Mesenchymal stem cell (in vitro differentiated cells and primary cell): ENCODE results near the gene CPLX1.
"Not testable (repeated sequence)": the region's sequence is repeated elsewhere in the genome, so short reads cannot be mapped to it uniquely, and the experiment has no call there.

Source experiments
- DNase-seq: peaks from one replicate; pipeline ENCODE4 v3.0.0-alpha.2; 2013
- H2AFZ ChIP-seq: one replicate; pipeline ENCODE4 v1.6.1; 2013; ENCODE audit warnings: low read depth, mild to moderate bottlenecking, control low read depth, inconsistent platforms, low read length, moderate library complexity
- H2AK5ac ChIP-seq: 2 replicates; pipeline ENCODE4 v1.6.1; 2013; ENCODE audit warnings: low read length, moderate library complexity, mild to moderate bottlenecking, inconsistent platforms; ENCODE audit not compliant: severe bottlenecking
- H2BK120ac ChIP-seq: one replicate; pipeline ENCODE4 v1.6.1; 2013; ENCODE audit warnings: low read depth, mild to moderate bottlenecking, inconsistent platforms, low read length, moderate library complexity
- H2BK12ac ChIP-seq, 2 experiments: one replicate each; pipeline ENCODE4 v1.6.1; 2013; ENCODE audit warnings: inconsistent platforms in 2 of 2, low read length in 2 of 2, mild to moderate bottlenecking in 2 of 2, moderate library complexity in 2 of 2, control low read depth in 1 of 2
- H2BK15ac ChIP-seq: one replicate; pipeline ENCODE4 v1.6.1; 2013; ENCODE audit warnings: mild to moderate bottlenecking, low read depth, inconsistent platforms; ENCODE audit not compliant: poor library complexity, severe bottlenecking
- H2BK5ac ChIP-seq: 2 replicates; pipeline ENCODE4 v1.6.1; 2013; ENCODE audit warnings: low read depth, mild to moderate bottlenecking, low read length, control low read depth, inconsistent platforms; ENCODE audit not compliant: poor library complexity, severe bottlenecking
- H3K14ac ChIP-seq, 2 experiments: one replicate each; pipeline ENCODE4 v1.6.1; 2013; ENCODE audit warnings: inconsistent platforms in 2 of 2, low read length in 2 of 2, control low read depth in 1 of 2, mild to moderate bottlenecking in 1 of 2, moderate library complexity in 1 of 2
- H3K18ac ChIP-seq, 2 experiments: one replicate each; pipeline ENCODE4 v1.6.1; 2013; ENCODE audit warnings: inconsistent platforms in 2 of 2, low read length in 2 of 2, control low read depth in 1 of 2, low read depth in 1 of 2, mild to moderate bottlenecking in 1 of 2
- H3K23ac ChIP-seq, 2 experiments: one replicate each; pipeline ENCODE4 v1.6.1; 2013; ENCODE audit warnings: inconsistent platforms in 2 of 2, low read length in 2 of 2, mild to moderate bottlenecking in 2 of 2, moderate library complexity in 2 of 2, control low read depth in 1 of 2
- H3K27ac ChIP-seq: 2 replicates; pipeline ENCODE4 v1.5.1; 2013; ENCODE audit warnings: mild to moderate bottlenecking, moderate library complexity, low read length, control low read depth, inconsistent platforms; ENCODE audit not compliant: poor library complexity, severe bottlenecking
- H3K27me3 ChIP-seq, 2 experiments: 2 replicates each; pipeline versions ENCODE4 v1.6.1 to v1.7.0; 2013; ENCODE audit warnings: low read length in 2 of 2, mild to moderate bottlenecking in 2 of 2, moderate library complexity in 2 of 2, control low read depth in 1 of 2, inconsistent platforms in 1 of 2; ENCODE audit not compliant: control insufficient read depth in 1 of 2, insufficient read depth in 1 of 2
- H3K36me3 ChIP-seq, 2 experiments: 2 replicates each; pipeline versions ENCODE4 v1.6.1 to v1.7.0; 2013; ENCODE audit warnings: low read length in 2 of 2, control low read depth in 1 of 2, inconsistent platforms in 1 of 2, low read depth in 1 of 2, mild to moderate bottlenecking in 1 of 2; ENCODE audit not compliant: insufficient read depth in 2 of 2, control insufficient read depth in 1 of 2
- H3K4ac ChIP-seq, 2 experiments: one replicate each; pipeline ENCODE4 v1.6.1; 2013; ENCODE audit warnings: inconsistent platforms in 2 of 2, low read length in 2 of 2, mild to moderate bottlenecking in 2 of 2, moderate library complexity in 2 of 2, control low read depth in 1 of 2, low read depth in 1 of 2
- H3K4me1 ChIP-seq: 2 replicates; pipeline ENCODE4 v1.6.1; 2013; ENCODE audit warnings: low read depth, low read length, control low read depth; ENCODE audit not compliant: control insufficient read depth, insufficient read depth
- H3K4me2 ChIP-seq: 2 replicates; pipeline ENCODE4 v1.6.1; 2013; ENCODE audit warnings: low read length, mild to moderate bottlenecking, inconsistent platforms; ENCODE audit not compliant: poor library complexity, severe bottlenecking
- H3K4me3 ChIP-seq, 2 experiments: 2 replicates each; pipeline versions ENCODE4 v1.5.1 to v1.7.0; 2013; ENCODE audit warnings: low read length in 2 of 2, mild to moderate bottlenecking in 2 of 2, control low read depth in 1 of 2, low read depth in 1 of 2; ENCODE audit not compliant: insufficient read depth in 1 of 2
- H3K79me1 ChIP-seq: replicated peaks from 2 replicates; pipeline ENCODE4 v1.6.1; 2013; ENCODE audit warnings: mild to moderate bottlenecking, control low read depth, low read length, inconsistent platforms; ENCODE audit not compliant: poor library complexity, severe bottlenecking
- H3K9ac ChIP-seq: 2 replicates; pipeline ENCODE4 v1.7.0; 2013; ENCODE audit warnings: mild to moderate bottlenecking, low read length, moderate library complexity
- H3K9me3 ChIP-seq: 2 replicates; pipeline ENCODE4 v1.7.0; 2013; ENCODE audit warnings: mild to moderate bottlenecking, low read length; ENCODE audit not compliant: control insufficient read depth
- H4K8ac ChIP-seq: one replicate; pipeline ENCODE4 v1.6.1; 2013; ENCODE audit warnings: inconsistent platforms, mild to moderate bottlenecking, low read length, moderate library complexity
- H4K91ac ChIP-seq: one replicate; pipeline ENCODE4 v1.6.1; 2013; ENCODE audit warnings: mild to moderate bottlenecking, low read length, inconsistent platforms
- WGBS: methylation state at CpG from one replicate; pipeline ENCODE4 v1.1.7; 2013; ENCODE audit warnings: mixed read lengths; 5-methylcytosine and 5-hydroxymethylcytosine counted together

The CPLX1 gene

GRCh38 chr4:738781-739280 lies 87.1 kb downstream of the CPLX1 start:
- Histone ChIP-seq H3K9ac (no peak overlapping the region), H2AFZ (no peak overlapping the region), H2BK5ac (no peak overlapping the region), H3K27me3 (no peaks in the 10 kb centered on the region), H3K36me3 (peaks cover 70 to 85% of the 10 kb centered on the region in 2 experiments), H4K91ac (no peak overlapping the region), H3K9me3 (no peaks in the 10 kb centered on the region), H3K79me1 (peaks cover 33% of the 10 kb centered on the region), H2BK15ac (no peak overlapping the region), H2BK12ac (no peak overlapping the region), H2AK5ac (no peak overlapping the region), H3K4ac (no peak overlapping the region), H3K4me2 (no peak overlapping the region), H3K23ac (no peak overlapping the region), H2BK120ac (no peak overlapping the region), H3K18ac (no peak overlapping the region), H4K8ac (no peak overlapping the region), H3K14ac (no peak overlapping the region), H3K4me3 (no peak overlapping the region), H3K27ac (no peak overlapping the region), H3K4me1 (peaks cover 10% of the 10 kb centered on the region)
- no peak for DNase-seq
- 97% methylated on average over 13 of the region's 16 CpGs for WGBS

GRCh38 chr4:736561-736960 lies 89.4 kb downstream of the CPLX1 start:
- over 99% methylated on average over 20 of the region's 34 CpGs for WGBS
- H3K36me3 ChIP-seq: peaks cover 81 to 85% of the 10 kb centered on the region in 2 experiments
- not testable (repeated sequence) for H2BK5ac ChIP-seq

GRCh38 chr4:735583-735982 lies 90.3 kb downstream of the CPLX1 start:
- Histone ChIP-seq H2BK12ac (no peak overlapping the region), H3K4me3 (no peak overlapping the region), H4K8ac (no peak overlapping the region), H3K14ac (no peak overlapping the region), H2BK5ac (no peak overlapping the region), H3K18ac (no peak overlapping the region), H3K4me1 (peaks cover under 1% of the 10 kb centered on the region), H2BK120ac (no peak overlapping the region), H2AK5ac (no peak overlapping the region), H4K91ac (no peak overlapping the region), H3K4me2 (no peak overlapping the region), H2AFZ (no peak overlapping the region), H3K79me1 (peaks cover 46% of the 10 kb centered on the region), H3K36me3 (peaks cover 82 to 84% of the 10 kb centered on the region in 2 experiments), H3K9me3 (no peaks in the 10 kb centered on the region), H3K27me3 (no peaks in the 10 kb centered on the region), H3K4ac (no peak overlapping the region), H2BK15ac (no peak overlapping the region), H3K27ac (no peak overlapping the region), H3K23ac (no peak overlapping the region), H3K9ac (no peak overlapping the region)
- DNase-seq: no peak
- WGBS: 97% methylated on average over 7 of the region's 8 CpGs

More at GRCh38 chr4:736561-736960, 89.4 kb downstream of the CPLX1 start:
- not testable (repeated sequence) for H3K18ac ChIP-seq, H3K4me1 ChIP-seq, H3K9ac ChIP-seq, H3K9me3 ChIP-seq, H3K4me3 ChIP-seq, H2BK120ac ChIP-seq, H4K8ac ChIP-seq, DNase-seq, H3K4ac ChIP-seq, H2AFZ ChIP-seq, H2AK5ac ChIP-seq, H3K14ac ChIP-seq, H4K91ac ChIP-seq, H3K23ac ChIP-seq, H3K4me2 ChIP-seq, H2BK12ac ChIP-seq, H3K27ac ChIP-seq, H3K27me3 ChIP-seq, H2BK15ac ChIP-seq
- H3K79me1 ChIP-seq: peaks cover 38% of the 10 kb centered on the region
